Testis (tissue), 3 donors: Measurements from ENCODE around the gene EID1. TPM values are rescaled to one million over a fixed set of nuclear protein-coding genes. Genes with fewer than 3 reads are reported as not detected.

Experiments used
- DNase-seq: peaks from one replicate; pipeline ENCODE4 v3.0.0-alpha.2; 2019
- H3K27ac ChIP-seq, 2 donors: fragments of 200-600 bp; sonication (generic); one replicate each; pipeline ENCODE4 v1.5.1; 2019
- H3K27me3 ChIP-seq: fragments of 200-600 bp; sonication (generic); one replicate; pipeline ENCODE4 v1.5.1; 2019
- H3K36me3 ChIP-seq: fragments of 200-600 bp; sonication (generic); one replicate; pipeline ENCODE4 v1.5.1; 2017; ENCODE audit warnings: low read depth; ENCODE audit errors: missing control alignments
- H3K4me1 ChIP-seq: fragments of 200-600 bp; sonication (generic); one replicate; pipeline ENCODE4 v1.5.1; 2019
- H3K4me3 ChIP-seq, 2 donors: fragments of 200-600 bp; sonication (generic); one replicate each; pipeline ENCODE4 v1.5.1; 2017 to 2019
- H3K9me3 ChIP-seq: fragments of 200-600 bp; sonication (generic); one replicate; pipeline ENCODE4 v1.5.1; 2017
- POLR2A ChIP-seq: fragments of 450-650 bp; IDR thresholded peaks from one replicate; pipeline ENCODE4 v1.6.1; 2017; ENCODE audit warnings: antibody characterized with exemption, mild to moderate bottlenecking, moderate library complexity
- WGBS, 2 donors: methylation state at CpG; one replicate each; pipeline ENCODE4 v1.1.5; 2018; 5-methylcytosine and 5-hydroxymethylcytosine counted together
- intact Hi-C: fragments of 100-400 bp; cut with DNase I; formaldehyde crosslinking; loops from one replicate; pipeline ENCODE4 v1.15.1; 2023; ENCODE audit warnings: low total_unique reads
- polyA plus RNA-seq: library from polyadenylated mRNA; stranded (reverse); fragments of 350-450 nt; fragmentation: Illumina TruSeq; extraction: RNeasy Lipid Tissue Mini Kit (QIAGEN cat#74804); gene quantifications from one replicate; pipeline ENCODE4 v1.2.3, GENCODE V29; 2014; ENCODE audit warnings: low read depth, low replicate concordance; ENCODE audit not compliant: insufficient read depth
- total RNA-seq, 2 donors: library from RNA; depleted of rRNA; stranded (reverse); fragments of >200 nt; gene quantifications; one replicate each; pipeline ENCODE4 v1.2.3, GENCODE V29; 2016
- TF ChIP-seq, protein P1 (sequence below), 3 experiments: fragments of 450-650 bp in 2 of 3; fragments of 200-600 bp in 1 of 3; sonication (generic) in 1 of 3; IDR thresholded peaks; one replicate each; pipeline ENCODE4 v1.5.1; 2016 to 2019; ENCODE audit warnings: antibody characterized with exemption in 3 of 3, mild to moderate bottlenecking in 2 of 3, moderate library complexity in 1 of 3

Gene EID1
- total and polyA plus RNA-seq, 3 donors from 2014 or later = 84.1 to 229 (median 164) TPM

DNA sequence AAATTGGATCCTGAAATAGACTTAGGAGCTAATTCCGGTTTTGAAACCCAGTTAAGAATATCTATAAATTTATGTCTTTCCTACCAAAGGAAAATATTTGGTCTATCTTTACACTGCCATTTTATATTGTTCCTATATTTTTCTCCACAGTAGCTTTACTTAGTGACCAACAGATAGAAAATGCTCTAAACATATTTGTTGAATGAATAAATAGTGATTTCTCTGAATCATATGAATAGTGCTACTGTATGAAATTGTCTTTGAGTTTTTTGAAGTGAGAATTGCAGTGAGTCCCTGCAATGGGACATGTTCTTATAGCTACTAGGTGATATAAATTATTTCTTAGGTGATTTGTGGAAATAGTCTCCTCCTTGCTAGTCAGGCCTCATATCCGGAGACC is 18.5 kb upstream of the EID1 start:
- Histone ChIP-seq H3K27ac (no peak overlapping the region), H3K36me3 (no peaks in the 10 kb centered on the region), H3K4me1 (peaks cover 9% of the 10 kb centered on the region), H3K9me3 (no peaks in the 10 kb centered on the region), H3K27me3 (no peaks in the 10 kb centered on the region), H3K4me3 (no peak overlapping the region)
- TF ChIP-seq, protein P1, sequence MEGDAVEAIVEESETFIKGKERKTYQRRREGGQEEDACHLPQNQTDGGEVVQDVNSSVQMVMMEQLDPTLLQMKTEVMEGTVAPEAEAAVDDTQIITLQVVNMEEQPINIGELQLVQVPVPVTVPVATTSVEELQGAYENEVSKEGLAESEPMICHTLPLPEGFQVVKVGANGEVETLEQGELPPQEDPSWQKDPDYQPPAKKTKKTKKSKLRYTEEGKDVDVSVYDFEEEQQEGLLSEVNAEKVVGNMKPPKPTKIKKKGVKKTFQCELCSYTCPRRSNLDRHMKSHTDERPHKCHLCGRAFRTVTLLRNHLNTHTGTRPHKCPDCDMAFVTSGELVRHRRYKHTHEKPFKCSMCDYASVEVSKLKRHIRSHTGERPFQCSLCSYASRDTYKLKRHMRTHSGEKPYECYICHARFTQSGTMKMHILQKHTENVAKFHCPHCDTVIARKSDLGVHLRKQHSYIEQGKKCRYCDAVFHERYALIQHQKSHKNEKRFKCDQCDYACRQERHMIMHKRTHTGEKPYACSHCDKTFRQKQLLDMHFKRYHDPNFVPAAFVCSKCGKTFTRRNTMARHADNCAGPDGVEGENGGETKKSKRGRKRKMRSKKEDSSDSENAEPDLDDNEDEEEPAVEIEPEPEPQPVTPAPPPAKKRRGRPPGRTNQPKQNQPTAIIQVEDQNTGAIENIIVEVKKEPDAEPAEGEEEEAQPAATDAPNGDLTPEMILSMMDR (IDR thresholded peaks at IDR 0.05) = no peak
- no peak for TF ChIP-seq POLR2A
- intact Hi-C loops = no loop called here
- 89 to 94% methylated on average over 2 of the region's 2 CpGs for whole genome bisulfite sequencing, 2 donors
- DNase-seq = no peak

DNA sequence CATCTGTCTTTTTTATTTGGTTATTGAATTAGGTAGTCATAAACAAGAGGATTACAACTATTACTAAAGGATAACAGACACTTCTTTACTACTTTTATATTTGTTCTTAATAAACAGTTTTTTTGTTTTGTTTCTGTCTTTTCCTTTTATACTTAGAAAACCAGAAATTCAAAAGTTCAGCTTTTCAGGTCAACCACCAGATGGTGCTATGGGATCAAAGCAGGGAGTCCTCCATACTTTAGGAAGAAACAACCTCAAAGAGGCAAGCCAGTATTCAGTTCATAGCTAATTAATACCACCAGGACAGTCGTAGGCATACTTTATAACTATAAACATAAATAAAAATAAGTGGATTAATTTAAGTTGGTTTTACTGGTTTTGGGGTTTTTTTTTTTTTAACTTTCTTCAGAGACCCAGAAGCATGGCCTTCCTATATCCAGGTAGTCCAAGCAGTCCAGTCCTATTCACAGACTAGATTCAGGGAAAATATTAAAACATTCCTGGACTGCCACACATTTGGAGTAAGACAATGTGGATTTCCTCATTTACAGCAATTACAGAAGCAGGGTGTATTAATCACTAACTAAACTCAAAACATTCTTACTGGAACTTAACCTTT is 16.0 kb upstream of the EID1 start:
- no peaks in the 10 kb centered on the region for H3K36me3 ChIP-seq
- 21 to 23% methylated on average over 1 of the region's 1 CpG for WGBS, 2 donors
- TF ChIP-seq, protein P1 (IDR thresholded peaks at IDR 0.05) = peak; percentile 85 to 87 (median 86)
- TF ChIP-seq POLR2A = no peak
- no peak overlapping the region for H3K27ac ChIP-seq
- no peaks in the 10 kb centered on the region for H3K9me3 ChIP-seq
- H3K4me1 ChIP-seq = no peaks in the 10 kb centered on the region
- no peak overlapping the region for H3K4me3 ChIP-seq
- intact Hi-C loops = no loop called here
- no peaks in the 10 kb centered on the region for H3K27me3 ChIP-seq
- no peak for DNase-seq

DNA sequence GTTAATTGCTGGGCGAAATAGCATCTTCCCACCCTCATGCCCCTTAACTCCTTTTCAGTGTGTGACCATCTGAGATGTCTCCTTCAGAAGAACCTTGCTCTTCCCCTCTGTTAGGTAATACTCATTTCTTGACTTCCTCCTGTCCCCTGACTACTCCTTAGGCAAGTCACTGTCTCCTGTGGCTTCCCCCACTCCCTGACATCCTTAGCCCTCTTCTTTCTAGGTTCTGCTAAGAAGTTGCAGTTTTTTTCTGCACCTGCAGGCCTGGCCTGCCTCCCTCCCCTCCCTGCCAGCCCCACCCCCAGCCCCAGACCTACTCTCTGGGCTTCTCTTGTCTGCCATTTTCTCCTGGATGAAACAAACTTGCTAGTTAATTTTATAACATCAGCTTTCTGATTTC is 15.2 kb upstream of the EID1 start:
- Histone ChIP-seq H3K4me3 (no peak overlapping the region), H3K27ac (no peak overlapping the region), H3K4me1 (no peaks in the 10 kb centered on the region), H3K36me3 (no peaks in the 10 kb centered on the region), H3K27me3 (no peaks in the 10 kb centered on the region), H3K9me3 (no peaks in the 10 kb centered on the region)
- DNase-seq = no peak
- no peak for TF ChIP-seq POLR2A
- TF ChIP-seq, protein P1 (IDR thresholded peaks at IDR 0.05) = no peak
- intact Hi-C loops = no loop called here
- 88% methylated on average over 1 of the region's 1 CpG for WGBS, 2 donors

DNA sequence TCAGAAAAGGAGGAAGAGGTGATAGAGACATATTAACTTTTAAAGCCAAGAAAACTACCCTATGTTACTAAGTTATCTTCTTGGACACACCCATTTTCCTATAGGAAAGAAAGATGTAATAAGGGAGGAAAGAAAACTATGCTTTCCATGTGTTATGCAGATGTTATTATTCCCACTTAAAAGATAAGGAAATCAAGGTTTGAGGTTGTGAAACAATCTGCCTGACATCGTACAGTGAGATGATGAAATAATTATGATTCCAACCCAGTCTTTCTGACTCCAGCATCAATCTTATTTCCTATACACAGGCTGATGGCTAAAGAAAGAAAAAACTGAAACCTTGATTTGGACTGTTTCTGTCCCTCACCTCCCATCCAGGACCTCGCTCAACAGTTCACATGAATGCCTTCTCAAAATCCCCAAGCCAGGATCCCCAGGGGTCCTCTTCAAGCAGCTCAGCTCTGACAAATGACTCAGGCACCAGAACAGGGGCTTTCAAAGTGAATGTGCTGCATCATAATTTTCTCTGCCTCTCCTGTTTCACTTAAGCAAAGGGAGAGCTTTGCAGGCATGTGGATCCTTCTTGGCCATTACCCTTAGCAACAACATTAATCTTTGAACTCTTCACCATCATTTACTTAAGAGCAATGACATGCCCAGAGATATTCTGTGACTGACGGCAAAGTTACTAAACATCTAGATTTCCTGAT is 12.4 kb upstream of the EID1 start:
- no peak for DNase-seq
- H3K4me3 ChIP-seq = no peak overlapping the region
- WGBS, 2 donors = 78 to 85% methylated on average over 3 of the region's 3 CpGs
- no peaks in the 10 kb centered on the region for H3K4me1 ChIP-seq
- no peaks in the 10 kb centered on the region for H3K27me3 ChIP-seq
- H3K36me3 ChIP-seq = no peaks in the 10 kb centered on the region
- intact Hi-C loops = no loop called here
- no peak for TF ChIP-seq POLR2A
- TF ChIP-seq, protein P1 (IDR thresholded peaks at IDR 0.05) = no peak
- no peak overlapping the region for H3K27ac ChIP-seq
- no peaks in the 10 kb centered on the region for H3K9me3 ChIP-seq
